ENCODE measurements around the gene HMGCL. TPM values are rescaled to one million over a fixed set of nuclear protein-coding genes. Genes with fewer than 3 reads are reported as not detected.

Gene HMGCL
- total and polyA plus RNA-seq, 2 of the 13 experiments (the other 11 are each of a cell fraction or from before 2014, with no cell fraction given), result 21.3 to 41.4 TPM

DNA sequence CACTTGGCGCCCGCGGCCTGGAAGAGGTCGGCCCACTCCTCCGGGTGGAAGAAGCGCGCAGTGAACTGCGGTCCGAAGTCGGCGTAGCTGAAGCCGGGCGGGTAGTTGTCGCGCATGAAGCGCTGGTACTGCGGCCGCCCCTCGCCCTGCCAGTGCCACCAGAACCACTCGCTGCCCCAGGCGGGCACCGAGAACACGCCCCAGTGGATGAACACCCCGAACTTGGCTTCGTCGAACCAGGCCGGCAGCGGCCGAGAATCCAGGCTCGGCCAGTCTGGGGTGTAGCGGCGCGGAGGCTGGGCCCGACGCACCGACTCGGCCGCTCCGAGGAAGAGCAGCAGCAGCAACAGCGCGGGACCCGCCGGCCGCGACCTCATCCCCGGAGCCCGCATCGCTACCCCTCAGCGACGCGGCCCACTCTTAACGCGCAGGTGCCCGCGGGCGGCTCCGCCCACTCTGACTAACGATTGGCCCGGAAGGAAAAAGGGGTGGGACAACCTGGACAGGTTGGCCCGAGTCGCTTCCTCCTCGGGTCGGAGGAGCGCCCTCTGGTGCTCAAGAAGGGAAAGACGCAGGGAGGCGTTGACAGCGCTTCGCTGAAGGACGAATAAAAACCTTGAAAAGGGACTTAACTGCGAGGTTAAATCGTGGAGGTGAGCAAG is 42.8 kb upstream of the HMGCL start, which contains the start of gene FUCA1 (continued):
- TF ChIP-seq, protein P1, sequence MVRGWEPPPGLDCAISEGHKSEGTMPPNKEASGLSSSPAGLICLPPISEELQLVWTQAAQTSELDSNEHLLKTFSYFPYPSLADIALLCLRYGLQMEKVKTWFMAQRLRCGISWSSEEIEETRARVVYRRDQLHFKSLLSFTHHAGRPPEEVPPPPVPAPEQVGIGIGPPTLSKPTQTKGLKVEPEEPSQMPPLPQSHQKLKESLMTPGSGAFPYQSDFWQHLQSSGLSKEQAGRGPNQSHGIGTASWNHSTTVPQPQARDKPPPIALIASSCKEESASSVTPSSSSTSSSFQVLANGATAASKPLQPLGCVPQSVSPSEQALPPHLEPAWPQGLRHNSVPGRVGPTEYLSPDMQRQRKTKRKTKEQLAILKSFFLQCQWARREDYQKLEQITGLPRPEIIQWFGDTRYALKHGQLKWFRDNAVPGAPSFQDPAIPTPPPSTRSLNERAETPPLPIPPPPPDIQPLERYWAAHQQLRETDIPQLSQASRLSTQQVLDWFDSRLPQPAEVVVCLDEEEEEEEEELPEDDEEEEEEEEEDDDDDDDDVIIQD (CRISPR knock-in tag; IDR thresholded peaks at IDR 0.05; ENCODE audit: low read depth), result peak; percentile 67; the same call in 1 of the 2 replicates
- TF ChIP-seq ZNF274 (CRISPR knock-in tag; IDR thresholded peaks at IDR 0.05), result 0 out of 2 replicates have a peak, but pooled peaks have one; percentile 46
- TF ChIP-seq ZNF224 (CRISPR knock-in tag; IDR thresholded peaks at IDR 0.05), result 0 out of 2 replicates have a peak, but pooled peaks have one; percentile 30
- TF ChIP-seq SCMH1 (CRISPR knock-in tag; IDR thresholded peaks at IDR 0.05; ENCODE audit: borderline replicate concordance), result no peak
- TF ChIP-seq XBP1 (CRISPR knock-in tag; IDR thresholded peaks at IDR 0.05), result no peak
- TF ChIP-seq, protein P2, sequence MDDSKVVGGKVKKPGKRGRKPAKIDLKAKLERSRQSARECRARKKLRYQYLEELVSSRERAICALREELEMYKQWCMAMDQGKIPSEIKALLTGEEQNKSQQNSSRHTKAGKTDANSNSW (CRISPR knock-in tag; IDR thresholded peaks at IDR 0.05; ENCODE audit: borderline replicate concordance), result no peak
- TF ChIP-seq ZBTB7B (CRISPR knock-in tag; IDR thresholded peaks at IDR 0.05), result 0 out of 2 replicates have a peak, but pooled peaks have one; percentile 21
- TF ChIP-seq, protein P3, sequence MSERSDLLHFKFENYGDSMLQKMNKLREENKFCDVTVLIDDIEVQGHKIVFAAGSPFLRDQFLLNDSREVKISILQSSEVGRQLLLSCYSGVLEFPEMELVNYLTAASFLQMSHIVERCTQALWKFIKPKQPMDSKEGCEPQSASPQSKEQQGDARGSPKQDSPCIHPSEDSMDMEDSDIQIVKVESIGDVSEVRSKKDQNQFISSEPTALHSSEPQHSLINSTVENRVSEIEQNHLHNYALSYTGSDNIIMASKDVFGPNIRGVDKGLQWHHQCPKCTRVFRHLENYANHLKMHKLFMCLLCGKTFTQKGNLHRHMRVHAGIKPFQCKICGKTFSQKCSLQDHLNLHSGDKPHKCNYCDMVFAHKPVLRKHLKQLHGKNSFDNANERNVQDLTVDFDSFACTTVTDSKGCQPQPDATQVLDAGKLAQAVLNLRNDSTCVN (CRISPR knock-in tag; IDR thresholded peaks at IDR 0.05; ENCODE audit: borderline replicate concordance), result peak; percentile 29; the same call in 1 of the 2 replicates
- no peak for TF ChIP-seq HNRNPUL1 (IDR thresholded peaks at IDR 0.05; ENCODE audit: low read depth, low read length)
- TF ChIP-seq MEIS1 (CRISPR knock-in tag; IDR thresholded peaks at IDR 0.05; ENCODE audit: borderline replicate concordance), result no peak; the same call in 1 of the 2 replicates
- TF ChIP-seq TRIM24 (CRISPR knock-in tag; IDR thresholded peaks at IDR 0.05), result no peak
- TF ChIP-seq MAFF (IDR thresholded peaks at IDR 0.05; ENCODE audit: low read depth, low read length), result no peak
- TF ChIP-seq NFKB2 (CRISPR knock-in tag; IDR thresholded peaks at IDR 0.05; ENCODE audit: borderline replicate concordance), result peak; percentile 90; the same call in 1 of the 2 replicates
- TF ChIP-seq HIVEP1 (CRISPR knock-in tag; IDR thresholded peaks at IDR 0.05), result no peak
- no peak for TF ChIP-seq JARID2 (CRISPR knock-in tag; IDR thresholded peaks at IDR 0.05; ENCODE audit: insufficient replicate concordance)
- TF ChIP-seq ERF (CRISPR knock-in tag; IDR thresholded peaks at IDR 0.05), result peak; percentile 52
- TF ChIP-seq ZNF547 (CRISPR knock-in tag; IDR thresholded peaks at IDR 0.05), result peak; percentile 62; the same call in 1 of the 2 replicates
- TF ChIP-seq, protein P4, sequence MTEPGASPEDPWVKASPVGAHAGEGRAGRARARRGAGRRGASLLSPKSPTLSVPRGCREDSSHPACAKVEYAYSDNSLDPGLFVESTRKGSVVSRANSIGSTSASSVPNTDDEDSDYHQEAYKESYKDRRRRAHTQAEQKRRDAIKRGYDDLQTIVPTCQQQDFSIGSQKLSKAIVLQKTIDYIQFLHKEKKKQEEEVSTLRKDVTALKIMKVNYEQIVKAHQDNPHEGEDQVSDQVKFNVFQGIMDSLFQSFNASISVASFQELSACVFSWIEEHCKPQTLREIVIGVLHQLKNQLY (CRISPR knock-in tag; IDR thresholded peaks at IDR 0.05), result no peak
- peak; percentile 14 for TF ChIP-seq HOXA3 (CRISPR knock-in tag; IDR thresholded peaks at IDR 0.05)
- TF ChIP-seq ZNF335 (CRISPR knock-in tag; IDR thresholded peaks at IDR 0.05), result no peak
- peak; percentile 84; the same call in 1 of the 2 replicates for TF ChIP-seq KDM5B (CRISPR knock-in tag; IDR thresholded peaks at IDR 0.05; ENCODE audit: borderline replicate concordance)
- TF ChIP-seq ZNF235 (CRISPR knock-in tag; IDR thresholded peaks at IDR 0.05; ENCODE audit: borderline replicate concordance), result peak; percentile 42; the same call in 1 of the 2 replicates
- TF ChIP-seq, protein P5, sequence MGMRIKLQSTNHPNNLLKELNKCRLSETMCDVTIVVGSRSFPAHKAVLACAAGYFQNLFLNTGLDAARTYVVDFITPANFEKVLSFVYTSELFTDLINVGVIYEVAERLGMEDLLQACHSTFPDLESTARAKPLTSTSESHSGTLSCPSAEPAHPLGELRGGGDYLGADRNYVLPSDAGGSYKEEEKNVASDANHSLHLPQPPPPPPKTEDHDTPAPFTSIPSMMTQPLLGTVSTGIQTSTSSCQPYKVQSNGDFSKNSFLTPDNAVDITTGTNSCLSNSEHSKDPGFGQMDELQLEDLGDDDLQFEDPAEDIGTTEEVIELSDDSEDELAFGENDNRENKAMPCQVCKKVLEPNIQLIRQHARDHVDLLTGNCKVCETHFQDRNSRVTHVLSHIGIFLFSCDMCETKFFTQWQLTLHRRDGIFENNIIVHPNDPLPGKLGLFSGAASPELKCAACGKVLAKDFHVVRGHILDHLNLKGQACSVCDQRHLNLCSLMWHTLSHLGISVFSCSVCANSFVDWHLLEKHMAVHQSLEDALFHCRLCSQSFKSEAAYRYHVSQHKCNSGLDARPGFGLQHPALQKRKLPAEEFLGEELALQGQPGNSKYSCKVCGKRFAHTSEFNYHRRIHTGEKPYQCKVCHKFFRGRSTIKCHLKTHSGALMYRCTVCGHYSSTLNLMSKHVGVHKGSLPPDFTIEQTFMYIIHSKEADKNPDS (CRISPR knock-in tag; IDR thresholded peaks at IDR 0.05), result 0 out of 2 replicates have a peak, but pooled peaks have one; percentile 19
- TF ChIP-seq KDM4B (CRISPR knock-in tag; IDR thresholded peaks at IDR 0.05), result no peak; the same call in 1 of the 2 replicates
- TF ChIP-seq ZNF138 (CRISPR knock-in tag; IDR thresholded peaks at IDR 0.05; ENCODE audit: low read depth), result peak; percentile 76; the same call in 1 of the 2 replicates
- peak; percentile 84 for TF ChIP-seq SP2 (CRISPR knock-in tag; IDR thresholded peaks at IDR 0.05)
